OCI-LY7 (cell line): ENCODE results near the gene SMARCB1. TPM values are rescaled to one million over a fixed set of nuclear protein-coding genes. Genes with fewer than 3 reads are reported as not detected.

ENCODE experiments used
- BruUV-seq: library from RNA; stranded (reverse); fragments of 400-500 nt; replicated peaks from 2 replicates; lab custom pipeline; 2021; lab: Mats Ljungman, UMichigan
- CTCF ChIA-PET: fragments of 300-600 bp; sonication (Branson Sonifier 250); formaldehyde crosslinking; loops from one replicate; lab custom pipeline; 2022; ENCODE audit warnings: antibody characterized with exemption; ENCODE audit not compliant: unreplicated experiment; lab: Charles Lee
- POLR2A ChIA-PET: fragments of 300-600 bp; sonication (Branson Sonifier 250); formaldehyde crosslinking; loops from one replicate; lab custom pipeline; 2022; ENCODE audit warnings: antibody characterized with exemption; lab: Charles Lee
- DNase-seq: peaks from one replicate; pipeline ENCODE4 v3.0.0-alpha.2; 2015; ENCODE audit warnings: low spot score
- H2AFZ ChIP-seq: fragments of 200-600 bp; sonication (generic), shearing (Covaris generic); 2 replicates; pipeline ENCODE4 v1.6.1; 2014; ENCODE audit warnings: mild to moderate bottlenecking, antibody characterized with exemption, low read length, moderate library complexity
- H3K27ac ChIP-seq: fragments of 200-600 bp; sonication (generic); 2 replicates; pipeline ENCODE4 v1.5.1; 2014; ENCODE audit warnings: mixed run types, low read depth, mild to moderate bottlenecking, moderate library complexity, low read length, inconsistent platforms; ENCODE audit not compliant: poor library complexity, severe bottlenecking
- H3K36me3 ChIP-seq: fragments of 200-600 bp; sonication (generic); 2 replicates; pipeline ENCODE4 v1.6.1; 2014; ENCODE audit warnings: mild to moderate bottlenecking, antibody characterized with exemption, low read length, moderate library complexity, mixed read lengths; ENCODE audit not compliant: insufficient read depth
- H3K4me1 ChIP-seq: fragments of 200-600 bp; sonication (generic); 2 replicates; pipeline ENCODE4 v1.5.1; 2014; ENCODE audit warnings: mild to moderate bottlenecking, low read length; ENCODE audit not compliant: insufficient read depth, poor library complexity, severe bottlenecking
- H3K4me2 ChIP-seq: fragments of 200-600 bp; sonication (generic); 2 replicates; pipeline ENCODE4 v1.6.1; 2014; ENCODE audit warnings: mild to moderate bottlenecking, low read length
- H3K4me3 ChIP-seq: fragments of 200-600 bp; sonication (generic); 2 replicates; pipeline ENCODE4 v1.5.1; 2014; ENCODE audit warnings: mild to moderate bottlenecking, low read depth, low read length; ENCODE audit not compliant: poor library complexity, severe bottlenecking
- H3K79me2 ChIP-seq: fragments of 200-600 bp; sonication (generic); 2 replicates; pipeline ENCODE4 v1.6.1; 2016; ENCODE audit warnings: low read depth, mild to moderate bottlenecking, low read length, moderate library complexity, mixed read lengths; ENCODE audit not compliant: insufficient read depth
- H3K9me2 ChIP-seq: fragments of 200-600 bp; sonication (generic); 2 replicates; pipeline ENCODE4 v1.6.1; 2016; ENCODE audit warnings: mild to moderate bottlenecking, low read length, mixed read lengths; ENCODE audit not compliant: insufficient read depth
- H3K9me3 ChIP-seq: fragments of 200-600 bp; sonication (generic); 2 replicates; pipeline ENCODE4 v1.6.1; 2014; ENCODE audit warnings: mild to moderate bottlenecking, mixed run types, low read length, mixed read lengths
- H4K20me1 ChIP-seq: fragments of 200-600 bp; sonication (generic); 2 replicates; pipeline ENCODE4 v1.6.1; 2014; ENCODE audit warnings: mild to moderate bottlenecking, antibody characterized with exemption, low read length, moderate library complexity, mixed read lengths; ENCODE audit not compliant: insufficient read depth
- CTCF ChIP-seq: fragments of 200-600 bp; sonication (generic); conservative IDR thresholded peaks from 2 replicates; pipeline ENCODE4 v1.5.1; 2014; ENCODE audit warnings: mild to moderate bottlenecking, antibody characterized with exemption, low read length, moderate library complexity, mixed read lengths
- EZH2phosphoT487 ChIP-seq: fragments of 200-600 bp; sonication (generic); IDR thresholded peaks from 2 replicates; pipeline ENCODE4 v1.6.1; 2018; ENCODE audit warnings: low read depth, borderline replicate concordance, mild to moderate bottlenecking, mixed run types, antibody characterized with exemption, low read length, moderate library complexity, mixed read lengths
- intact Hi-C: fragments of 100-400 bp; cut with micrococcal nuclease; formaldehyde crosslinking; loops from one replicate; pipeline ENCODE4 v1.10.0; 2022; ENCODE audit not compliant: unreplicated experiment
- total RNA-seq, 2 experiments: library from RNA; depleted of rRNA in 1 of 2; stranded (reverse); fragments of >200 nt in 1 of 2; shearing (Covaris generic) in 1 of 2; gene quantifications; 2 replicates each; pipeline ENCODE4 v1.2.3, GENCODE V29; 2014 to 2022

The SMARCB1 gene
- total RNA-seq, 2 experiments from 2014 or later: 252 to 265 TPM

- intact Hi-C loops: no loop called here
- ChIA-PET POLR2A (interaction anchor here (0.9 kb wide), 1 partner anchor 30 kb away, joined by 3 read pairs; no protein-coding TSS in a partner anchor), CTCF (no interaction called here)
- TF ChIP-seq CTCF (no peak), EZH2phosphoT487 (no peak)
- Histone ChIP-seq H3K27ac (peak overlapping the region; percentile 74), H4K20me1 (peaks cover 12% of the 10 kb centered on the region; the same call in 1 of the 2 replicates), H2AFZ (no peak overlapping the region), H3K4me3 (peak overlapping the region; percentile 99), H3K4me2 (peak overlapping the region; percentile 98), H3K36me3 (peaks cover 43% of the 10 kb centered on the region), H3K9me2 (no peaks in the 10 kb centered on the region), H3K4me1 (peaks cover 44% of the 10 kb centered on the region), H3K79me2 (peaks cover 26% of the 10 kb centered on the region), H3K9me3 (no peaks in the 10 kb centered on the region)
- peak; percentile 73 for DNase-seq
- no TSS peak for BruUV-seq
Observed at GRCh38 chr22:23763579-23763945, 23.2 kb upstream of the SMARCB1 start.

GRCh38 chr22:23763954-23764353 lies 22.8 kb upstream of the SMARCB1 start:
- POLR2A ChIA-PET: interaction anchor here (0.9 kb wide), 1 partner anchor 30 kb away, joined by 3 read pairs; no protein-coding TSS in a partner anchor
- Histone ChIP-seq H3K4me1 (peaks cover 48% of the 10 kb centered on the region), H3K27ac (peak overlapping the region; percentile 74), H3K9me2 (no peaks in the 10 kb centered on the region), H3K36me3 (peaks cover 43% of the 10 kb centered on the region), H3K4me2 (peak overlapping the region; percentile 98), H4K20me1 (peaks cover 12% of the 10 kb centered on the region; the same call in 1 of the 2 replicates), H3K9me3 (no peaks in the 10 kb centered on the region), H3K79me2 (peaks cover 26% of the 10 kb centered on the region), H3K4me3 (peak overlapping the region; percentile 99), H2AFZ (no peak overlapping the region)
- TF ChIP-seq CTCF (no peak), EZH2phosphoT487 (no peak)
- no peak for DNase-seq
- intact Hi-C loops: no loop called here
- CTCF ChIA-PET: no interaction called here
- BruUV-seq: no TSS peak
